Stomach (tissue), 9 donors: ENCODE results near the gene SUPT7L. TPM values are rescaled to one million over a fixed set of nuclear protein-coding genes. Genes with fewer than 3 reads are reported as not detected.
"Not testable (repeated sequence)": the region's sequence is repeated elsewhere in the genome, so short reads cannot be mapped to it uniquely, and the experiment has no call there.

Experiments used
- DNase-seq, 2 donors: peaks; one replicate each; pipeline versions ENCODE4 v3.0.0 to v3.0.0-alpha.2; 2013 to 2019
- H3K27ac ChIP-seq, 5 donors: fragments of 200-600 bp in 4 of 5; sonication (generic) in 4 of 5; one replicate each; pipeline ENCODE4 v1.5.1; 2013 to 2019; ENCODE audit warnings: mild to moderate bottlenecking in 1 of 5, moderate library complexity in 1 of 5
- H3K27me3 ChIP-seq, 3 donors: fragments of 200-600 bp; sonication (generic); one replicate each; pipeline ENCODE4 v1.5.1; 2017 to 2019; ENCODE audit warnings: mixed run types in 1 of 3
- H3K36me3 ChIP-seq, 4 donors: fragments of 200-600 bp; sonication (generic); 1 replicate in 3 of 4; 2 replicates in 1 of 4; pipeline ENCODE4 v1.5.1; 2016 to 2019
- H3K4me1 ChIP-seq, 4 donors: fragments of 200-600 bp; sonication (generic); one replicate each; pipeline ENCODE4 v1.5.1; 2016 to 2019
- H3K4me3 ChIP-seq, 4 donors: fragments of 200-600 bp; sonication (generic) in 3 of 4; one replicate each; pipeline ENCODE4 v1.5.1; 2016 to 2019; ENCODE audit warnings: mild to moderate bottlenecking in 1 of 4
- H3K9me3 ChIP-seq, 4 donors: fragments of 200-600 bp; sonication (generic); one replicate each; pipeline ENCODE4 v1.5.1; 2016 to 2019
- EP300 ChIP-seq: sonication (generic); formaldehyde crosslinking; IDR thresholded peaks from one replicate; pipeline ENCODE4 v1.6.1; 2017; ENCODE audit warnings: antibody characterized with exemption
- POLR2A ChIP-seq, 4 donors: fragments of 450-650 bp; IDR thresholded peaks; one replicate each; pipeline ENCODE4 v1.6.1; 2016; ENCODE audit warnings: antibody characterized with exemption in 4 of 4, control low read depth in 2 of 4, mild to moderate bottlenecking in 1 of 4, moderate library complexity in 1 of 4
- POLR2AphosphoS5 ChIP-seq, 3 donors: sonication (generic); formaldehyde crosslinking; IDR thresholded peaks; one replicate each; pipeline ENCODE4 v1.6.1; 2016; ENCODE audit warnings: antibody characterized with exemption in 3 of 3
- WGBS, 5 donors: extraction: QIAGEN DNeasy Blood & Tissue Kit in 3 of 5; methylation state at CpG; one replicate each; pipeline versions ENCODE4 v1.1.5 to v1.1.7; 2013 to 2018; 5-methylcytosine and 5-hydroxymethylcytosine counted together
- intact Hi-C: fragments of 100-400 bp; cut with DNase I; formaldehyde crosslinking; loops from one replicate; pipeline ENCODE4 v1.15.1; 2023; ENCODE audit warnings: low total_unique reads
- polyA plus RNA-seq, 3 donors: library from polyadenylated mRNA; stranded (reverse); fragments of 200-250 nt; gene quantifications; one replicate each; pipeline ENCODE4 v1.2.3, GENCODE V29; 2013
- total RNA-seq, 5 donors: library from RNA; depleted of rRNA; stranded (reverse); fragments of >200 nt; gene quantifications; one replicate each; pipeline versions ENCODE4 v1.1.0 to v1.2.3, GENCODE V29; 2014 to 2016
- TF ChIP-seq, protein P1 (sequence below), 7 experiments: fragments of 450-650 bp in 4 of 7; fragments of 200-600 bp in 3 of 7; sonication (generic) in 3 of 7; IDR thresholded peaks; one replicate each; pipeline ENCODE4 v1.5.1; 2016 to 2019; ENCODE audit warnings: antibody characterized with exemption in 7 of 7, control low read depth in 2 of 7, mild to moderate bottlenecking in 1 of 7
- donor health status: healthy with polysubstance abuse.
- donor health status: Bipolar disorder and iron deficiency.
- donor health status: healthy.

Gene SUPT7L
- total and polyA plus RNA-seq, 8 donors = 10.1 to 50.9 (median 24.9) TPM

DNA sequence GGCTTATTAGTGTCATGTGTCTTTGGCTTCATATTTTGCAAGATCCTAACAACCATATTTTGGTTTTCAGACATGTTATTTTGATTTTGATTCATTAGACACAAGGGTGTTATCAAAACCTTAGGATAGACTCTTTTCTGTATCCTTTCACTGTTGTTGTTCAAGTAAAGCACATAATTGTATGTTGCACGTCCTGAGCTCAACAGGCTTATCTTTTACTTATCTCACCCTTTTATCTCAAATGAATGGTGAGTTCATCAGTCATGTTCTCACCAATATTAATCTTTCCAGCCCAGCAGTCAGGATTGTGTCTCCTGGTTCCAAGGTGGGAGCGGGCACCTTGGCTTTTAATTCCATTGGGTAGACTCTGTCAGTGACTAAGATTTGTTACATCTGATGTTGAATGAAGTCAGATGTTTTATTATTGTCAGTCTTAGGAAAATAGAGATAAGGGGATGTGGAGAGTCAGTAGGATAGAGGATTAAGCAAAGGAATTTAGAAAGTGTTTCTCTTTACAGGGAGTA lies 22.6 kb downstream of the SUPT7L start:
- Histone ChIP-seq H3K27me3 (no peaks in the 10 kb centered on the region), H3K9me3 (no peaks in the 10 kb centered on the region), H3K36me3 (peaks cover 47 to 100% (median 99%) of the 10 kb centered on the region in 4 donors), H3K4me1 (no peaks in the 10 kb centered on the region), H3K27ac (no peak overlapping the region), H3K4me3 (no peak overlapping the region)
- TF ChIP-seq, protein P1, sequence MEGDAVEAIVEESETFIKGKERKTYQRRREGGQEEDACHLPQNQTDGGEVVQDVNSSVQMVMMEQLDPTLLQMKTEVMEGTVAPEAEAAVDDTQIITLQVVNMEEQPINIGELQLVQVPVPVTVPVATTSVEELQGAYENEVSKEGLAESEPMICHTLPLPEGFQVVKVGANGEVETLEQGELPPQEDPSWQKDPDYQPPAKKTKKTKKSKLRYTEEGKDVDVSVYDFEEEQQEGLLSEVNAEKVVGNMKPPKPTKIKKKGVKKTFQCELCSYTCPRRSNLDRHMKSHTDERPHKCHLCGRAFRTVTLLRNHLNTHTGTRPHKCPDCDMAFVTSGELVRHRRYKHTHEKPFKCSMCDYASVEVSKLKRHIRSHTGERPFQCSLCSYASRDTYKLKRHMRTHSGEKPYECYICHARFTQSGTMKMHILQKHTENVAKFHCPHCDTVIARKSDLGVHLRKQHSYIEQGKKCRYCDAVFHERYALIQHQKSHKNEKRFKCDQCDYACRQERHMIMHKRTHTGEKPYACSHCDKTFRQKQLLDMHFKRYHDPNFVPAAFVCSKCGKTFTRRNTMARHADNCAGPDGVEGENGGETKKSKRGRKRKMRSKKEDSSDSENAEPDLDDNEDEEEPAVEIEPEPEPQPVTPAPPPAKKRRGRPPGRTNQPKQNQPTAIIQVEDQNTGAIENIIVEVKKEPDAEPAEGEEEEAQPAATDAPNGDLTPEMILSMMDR (IDR thresholded peaks at IDR 0.05) = no peak
- TF ChIP-seq POLR2AphosphoS5 (IDR thresholded peaks at IDR 0.05) = no peak
- TF ChIP-seq POLR2A (IDR thresholded peaks at IDR 0.05) = no peak
- no peak for TF ChIP-seq EP300
- intact Hi-C loops = no loop called here
- 59 to 76% (median 69%) methylated on average over 2 of the region's 2 CpGs for WGBS, 5 donors
- no peak for DNase-seq

DNA sequence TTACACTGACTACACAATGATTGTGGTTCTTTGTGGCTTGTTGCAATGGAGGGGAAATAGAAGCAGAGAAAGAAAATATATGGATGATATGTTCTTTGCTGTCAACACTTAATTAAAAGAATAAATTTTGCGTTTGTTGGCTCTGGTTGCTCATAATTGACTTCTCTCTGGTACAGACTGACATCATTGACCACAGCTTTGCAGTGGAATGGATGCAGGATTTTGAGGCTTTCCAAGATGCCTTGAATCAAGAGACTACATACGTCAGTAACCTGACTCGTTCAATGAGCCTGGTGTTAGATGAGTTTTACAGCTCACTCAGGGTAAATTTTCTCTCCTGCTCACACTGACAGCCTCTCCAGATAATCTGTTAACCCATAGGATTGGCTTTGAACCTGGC lies 24.7 kb downstream of the SUPT7L start:
- intact Hi-C loops = no loop called here
- Histone ChIP-seq H3K9me3 (no peaks in the 10 kb centered on the region), H3K4me3 (no peak overlapping the region), H3K36me3 (peaks cover 60 to 100% (median 100%) of the 10 kb centered on the region in 4 donors), H3K27ac (no peak overlapping the region), H3K4me1 (no peaks in the 10 kb centered on the region), H3K27me3 (no peaks in the 10 kb centered on the region)
- no peak for DNase-seq
- WGBS, 5 donors = 57 to 90% (median 60%) methylated on average over 3 of the region's 3 CpGs
- TF ChIP-seq POLR2A (IDR thresholded peaks at IDR 0.05) = no peak
- TF ChIP-seq, protein P1 (IDR thresholded peaks at IDR 0.05) = no peak
- no peak for TF ChIP-seq EP300
- TF ChIP-seq POLR2AphosphoS5 (IDR thresholded peaks at IDR 0.05) = no peak

DNA sequence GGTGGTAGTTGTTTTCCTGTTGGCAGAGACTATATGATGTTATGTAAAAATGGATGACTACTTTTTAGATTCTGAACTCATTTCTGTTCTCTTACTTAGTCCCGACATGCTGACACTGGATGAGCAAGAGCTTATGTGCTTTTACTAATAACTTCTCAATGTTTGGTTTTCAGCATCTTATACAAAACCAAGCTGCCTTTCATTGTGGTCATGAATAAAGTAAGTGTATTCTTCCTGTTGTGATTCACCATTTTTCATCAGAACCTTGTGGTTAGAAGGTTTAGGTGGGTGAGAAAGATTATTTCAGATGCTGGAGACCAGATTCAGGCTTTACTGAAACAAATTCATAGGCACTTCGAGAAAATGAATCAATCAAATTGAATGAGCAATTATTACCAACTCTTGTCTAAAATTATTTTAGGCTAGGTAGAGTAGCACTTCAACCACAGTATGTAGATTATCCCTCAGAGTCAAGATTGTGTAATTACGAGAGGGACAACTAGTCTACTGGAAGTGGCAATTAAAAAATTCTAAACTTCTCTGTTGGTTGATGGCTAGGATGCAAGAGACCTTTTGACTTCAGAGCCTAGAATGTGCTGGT lies 25.3 kb downstream of the SUPT7L start:
- intact Hi-C loops = no loop called here
- no peaks in the 10 kb centered on the region for H3K27me3 ChIP-seq
- no peaks in the 10 kb centered on the region for H3K4me1 ChIP-seq
- no peak for DNase-seq
- H3K4me3 ChIP-seq = no peak overlapping the region
- H3K36me3 ChIP-seq = peaks cover 60 to 100% (median 100%) of the 10 kb centered on the region in 4 donors
- WGBS, 5 donors = 81 to 90% (median 86%) methylated on average over 3 of the region's 3 CpGs
- no peaks in the 10 kb centered on the region for H3K9me3 ChIP-seq
- H3K27ac ChIP-seq = no peak overlapping the region
- TF ChIP-seq POLR2AphosphoS5 (IDR thresholded peaks at IDR 0.05) (no peak), EP300 (no peak), POLR2A (IDR thresholded peaks at IDR 0.05) (no peak)
- TF ChIP-seq, protein P1 (IDR thresholded peaks at IDR 0.05) = no peak

DNA sequence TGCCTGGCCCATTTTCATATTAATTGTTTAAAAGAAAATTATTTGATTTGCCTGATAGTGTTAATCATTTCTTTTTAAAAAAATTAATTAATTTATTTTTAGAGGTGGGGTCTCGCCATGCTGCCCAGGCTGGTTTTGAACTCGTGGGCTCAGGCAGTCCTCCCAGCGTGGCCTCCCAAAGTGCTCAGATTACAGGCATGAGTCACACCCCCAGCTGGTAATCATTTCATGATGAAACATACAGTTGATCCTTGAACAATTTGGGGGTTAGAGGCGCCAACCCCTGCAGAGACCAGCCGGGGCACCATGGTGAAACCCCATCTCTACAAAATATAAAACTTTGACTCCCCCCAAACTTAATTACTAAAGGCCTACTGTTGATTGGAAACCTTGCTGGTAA lies 26.6 kb downstream of the SUPT7L start:
- no peak for TF ChIP-seq EP300
- no peak for TF ChIP-seq POLR2A (IDR thresholded peaks at IDR 0.05)
- Histone ChIP-seq H3K4me3 (no peak overlapping the region), H3K27me3 (no peaks in the 10 kb centered on the region), H3K4me1 (no peaks in the 10 kb centered on the region), H3K27ac (no peak overlapping the region), H3K9me3 (no peaks in the 10 kb centered on the region), H3K36me3 (peaks cover 53 to 100% (median 100%) of the 10 kb centered on the region in 4 donors)
- 85 to 95% (median 92%) methylated on average over 5 of the region's 5 CpGs for WGBS, 5 donors
- intact Hi-C loops = no loop called here
- no peak for DNase-seq

DNA sequence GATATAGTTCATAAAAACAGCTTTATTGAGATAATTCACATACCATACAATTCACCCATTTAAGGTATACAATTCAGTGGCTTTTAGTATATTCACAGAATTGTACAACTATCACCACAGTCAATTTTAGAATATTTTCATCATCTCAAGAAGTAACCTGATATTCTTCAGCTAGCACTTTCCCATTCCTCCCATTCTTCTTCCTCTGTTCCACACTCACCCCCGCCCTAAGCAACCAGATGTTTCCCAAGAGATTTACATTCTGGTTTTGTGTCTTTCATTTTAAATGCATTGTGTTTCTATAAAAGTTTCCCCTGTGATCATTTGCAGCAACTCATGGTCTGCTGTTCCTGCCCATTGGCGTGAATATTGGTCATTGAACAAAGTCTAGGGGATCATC lies 29.1 kb downstream of the SUPT7L start:
- no peak for DNase-seq
- H3K9me3 ChIP-seq = no peaks in the 10 kb centered on the region
- no peak for TF ChIP-seq POLR2A (IDR thresholded peaks at IDR 0.05)
- TF ChIP-seq, protein P1 (IDR thresholded peaks at IDR 0.05) = no peak
- no peak for TF ChIP-seq POLR2AphosphoS5 (IDR thresholded peaks at IDR 0.05)
- TF ChIP-seq EP300 = no peak
- H3K4me1 ChIP-seq = peaks cover 8 to 24% (median 19%) of the 10 kb centered on the region in 4 donors
- no peak overlapping the region for H3K27ac ChIP-seq
- intact Hi-C loops = no loop called here
- H3K4me3 ChIP-seq = no peak overlapping the region
- 91 to 97% (median 95%) methylated on average over 2 of the region's 2 CpGs for WGBS, 5 donors
- H3K36me3 ChIP-seq = peaks cover 46 to 90% (median 90%) of the 10 kb centered on the region in 4 donors
- H3K27me3 ChIP-seq = no peaks in the 10 kb centered on the region

DNA sequence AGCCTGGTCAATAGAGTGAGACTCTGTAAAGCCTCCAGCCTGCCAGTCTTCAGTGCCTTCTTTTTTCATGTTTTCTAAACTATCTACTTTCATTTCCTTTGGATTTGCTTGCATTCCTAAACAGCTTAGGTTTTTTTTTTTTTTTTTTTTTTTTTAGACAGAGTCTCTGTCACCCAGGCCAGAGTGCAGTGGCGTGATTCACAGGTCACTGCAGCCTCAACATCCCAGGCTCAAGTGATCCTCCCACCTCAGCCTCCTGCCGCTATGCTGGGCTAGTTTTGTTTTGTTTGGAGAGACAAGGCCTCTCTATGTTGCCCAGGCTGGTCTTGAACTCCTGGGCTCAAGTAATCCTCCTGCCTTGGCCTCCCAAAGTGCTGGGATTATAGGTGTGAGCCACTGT lies 33.2 kb downstream of the SUPT7L start:
- H3K27me3 ChIP-seq, DNase-seq, H3K9me3 ChIP-seq, H3K4me3 ChIP-seq, intact Hi-C loops, H3K27ac ChIP-seq: not testable (repeated sequence)
- Histone ChIP-seq H3K4me1 (peaks cover 15 to 44% (median 31%) of the 10 kb centered on the region in 4 donors), H3K36me3 (peaks cover 20 to 50% (median 50%) of the 10 kb centered on the region in 4 donors)
- 96 to 100% (median 97%) methylated on average over 2 of the region's 2 CpGs for WGBS, 5 donors
